Measurements from ENCODE around the gene KLRD1.
"Not testable (repeated sequence)": the region's sequence is repeated elsewhere in the genome, so short reads cannot be mapped to it uniquely, and the experiment has no call there.

The KLRD1 gene

GRCh38 chr12:10368206-10369171, 60.8 kb downstream of the KLRD1 start:
- DNase-seq (ENCODE audit: low spot score), result no peak

GRCh38 chr12:10369557-10370415, 62.1 kb downstream of the KLRD1 start:
- DNase-seq (ENCODE audit: low spot score), result no peak

- not testable (repeated sequence) for DNase-seq (ENCODE audit: low spot score)
Measured at GRCh38 chr12:10371893-10372535, 64.3 kb downstream of the KLRD1 start.

GRCh38 chr12:10372559-10372958, 64.9 kb downstream of the KLRD1 start:
- DNase-seq (ENCODE audit: low spot score), result no peak

- no peak for DNase-seq (ENCODE audit: low spot score)
Measured at GRCh38 chr12:10374624-10375018, 67.0 kb downstream of the KLRD1 start.

- DNase-seq (ENCODE audit: low spot score), result not testable (repeated sequence)
Measured at GRCh38 chr12:10378737-10379136, 71.1 kb downstream of the KLRD1 start.

Data from AG08396 (cell line).